Measurements from ENCODE around the gene WDFY4. TPM values are rescaled to one million over a fixed set of nuclear protein-coding genes. Genes with fewer than 3 reads are reported as not detected.

Gene WDFY4
- total RNA-seq, 4 donors from 2014 or later, result 4.1 to 27.9 (median 9.0) TPM

GRCh38 chr10:48770561-48771089, 86.0 kb downstream of the WDFY4 start:
- no peak for TF ChIP-seq CTCF (IDR thresholded peaks at IDR 0.05; ENCODE audit: low read depth)

GRCh38 chr10:48771234-48771633, 86.6 kb downstream of the WDFY4 start:
- TF ChIP-seq CTCF (IDR thresholded peaks at IDR 0.05; ENCODE audit: low read depth), result no peak

- no peak for TF ChIP-seq CTCF (IDR thresholded peaks at IDR 0.05; ENCODE audit: low read depth)
These were observed 87.4 kb downstream of the WDFY4 start for GRCh38 chr10:48772059-48772458.

GRCh38 chr10:48773580-48773979, 88.9 kb downstream of the WDFY4 start:
- TF ChIP-seq CTCF (IDR thresholded peaks at IDR 0.05; ENCODE audit: low read depth), result no peak

- no peak for TF ChIP-seq CTCF (IDR thresholded peaks at IDR 0.05; ENCODE audit: low read depth)
These were observed 89.9 kb downstream of the WDFY4 start for GRCh38 chr10:48774416-48775205.

- TF ChIP-seq CTCF (IDR thresholded peaks at IDR 0.05; ENCODE audit: low read depth), result no peak
These were observed 90.5 kb downstream of the WDFY4 start for GRCh38 chr10:48775206-48775517.

- no peak for TF ChIP-seq CTCF (IDR thresholded peaks at IDR 0.05; ENCODE audit: low read depth)
These were observed 91.4 kb downstream of the WDFY4 start for GRCh38 chr10:48776005-48776522.
